Omental fat pad (tissue), 4 donors: ENCODE data around the gene HMCN2. TPM values are rescaled to one million over a fixed set of nuclear protein-coding genes. Genes with fewer than 3 reads are reported as not detected.
"Not testable (repeated sequence)": the region's sequence is repeated elsewhere in the genome, so short reads cannot be mapped to it uniquely, and the experiment has no call there.

ENCODE experiments used
- ATAC-seq: fragments of 150-250 bp; one replicate; pipeline ENCODE4 v1.9.1; 2016; ENCODE audit warnings: mild to moderate bottlenecking, moderate library complexity; ENCODE audit not compliant: low FRiP score
- DNase-seq: peaks from one replicate; pipeline ENCODE4 v3.0.0-alpha.2; 2019; ENCODE audit warnings: low spot score
- CTCF ChIP-seq, 3 donors: fragments of 450-650 bp; IDR thresholded peaks; one replicate each; pipeline ENCODE4 v1.5.1; 2016 to 2017; ENCODE audit warnings: antibody characterized with exemption in 3 of 3, mild to moderate bottlenecking in 3 of 3, moderate library complexity in 2 of 3
- total RNA-seq, 4 donors: library from RNA; depleted of rRNA; stranded (reverse); fragments of >200 nt; gene quantifications; one replicate each; pipeline ENCODE4 v1.1.0, GENCODE V29; 2016

HMCN2 gene
- total RNA-seq, 4 donors from 2014 or later: 0.19 to 5.8 (median 0.75) TPM

- no peak for DNase-seq
- no peak for TF ChIP-seq CTCF (IDR thresholded peaks at IDR 0.05)
Measured at GRCh38 chr9:130398487-130399240, 133.1 kb downstream of the HMCN2 start.

GRCh38 chr9:130399768-130400167 is 134.2 kb downstream of the HMCN2 start:
- DNase-seq (no peak), ATAC-seq (no peak)
- TF ChIP-seq CTCF (IDR thresholded peaks at IDR 0.05): no peak

More at GRCh38 chr9:130398487-130399240, 133.1 kb downstream of the HMCN2 start:
- ATAC-seq: no peak

GRCh38 chr9:130400870-130401269 is 135.3 kb downstream of the HMCN2 start:
- TF ChIP-seq CTCF (IDR thresholded peaks at IDR 0.05): no peak
- DNase-seq (no peak), ATAC-seq (no peak)

GRCh38 chr9:130401742-130402141 is 136.2 kb downstream of the HMCN2 start:
- ATAC-seq, DNase-seq: not testable (repeated sequence)

- no peak for TF ChIP-seq CTCF (IDR thresholded peaks at IDR 0.05)
- ATAC-seq (no peak), DNase-seq (no peak)
Measured at GRCh38 chr9:130402243-130402642, 136.7 kb downstream of the HMCN2 start.

GRCh38 chr9:130402645-130403440 is 137.3 kb downstream of the HMCN2 start:
- DNase-seq (no peak), ATAC-seq (no peak)
- no peak for TF ChIP-seq CTCF (IDR thresholded peaks at IDR 0.05)

GRCh38 chr9:130405657-130406257 is 140.2 kb downstream of the HMCN2 start:
- DNase-seq (no peak), ATAC-seq (no peak)
- TF ChIP-seq CTCF (IDR thresholded peaks at IDR 0.05): no peak
